Caki2 (cell line): ENCODE results near the gene GLG1. TPM values are rescaled to one million over a fixed set of nuclear protein-coding genes. Genes with fewer than 3 reads are reported as not detected.

Experiments
- DNase-seq: peaks from one replicate; pipeline ENCODE4 v3.0.0-alpha.2; 2015; ENCODE audit warnings: low read depth
- in situ Hi-C: cut with HindIII; loops from 2 replicates; pipeline ENCODE4 v1.10.0; 2016; ENCODE audit warnings: low sequenced_read_pairs, low pct_unique_long_range_greater_than_20kb, mixed read lengths
- total RNA-seq: library from RNA; depleted of rRNA; stranded (reverse); fragments of >200 nt; shearing (Covaris generic); gene quantifications from 2 replicates; pipeline ENCODE4 v1.2.3, GENCODE V29; 2014; ENCODE audit warnings: low replicate concordance

GLG1 gene
- total RNA-seq, 1 experiment from 2014 or later, result 47.5 TPM

GRCh38 chr16:74503412-74503811 lies 103.5 kb downstream of the GLG1 start:
- peak; percentile 30 for DNase-seq
- in situ Hi-C loops, result no loop called here

DNA sequence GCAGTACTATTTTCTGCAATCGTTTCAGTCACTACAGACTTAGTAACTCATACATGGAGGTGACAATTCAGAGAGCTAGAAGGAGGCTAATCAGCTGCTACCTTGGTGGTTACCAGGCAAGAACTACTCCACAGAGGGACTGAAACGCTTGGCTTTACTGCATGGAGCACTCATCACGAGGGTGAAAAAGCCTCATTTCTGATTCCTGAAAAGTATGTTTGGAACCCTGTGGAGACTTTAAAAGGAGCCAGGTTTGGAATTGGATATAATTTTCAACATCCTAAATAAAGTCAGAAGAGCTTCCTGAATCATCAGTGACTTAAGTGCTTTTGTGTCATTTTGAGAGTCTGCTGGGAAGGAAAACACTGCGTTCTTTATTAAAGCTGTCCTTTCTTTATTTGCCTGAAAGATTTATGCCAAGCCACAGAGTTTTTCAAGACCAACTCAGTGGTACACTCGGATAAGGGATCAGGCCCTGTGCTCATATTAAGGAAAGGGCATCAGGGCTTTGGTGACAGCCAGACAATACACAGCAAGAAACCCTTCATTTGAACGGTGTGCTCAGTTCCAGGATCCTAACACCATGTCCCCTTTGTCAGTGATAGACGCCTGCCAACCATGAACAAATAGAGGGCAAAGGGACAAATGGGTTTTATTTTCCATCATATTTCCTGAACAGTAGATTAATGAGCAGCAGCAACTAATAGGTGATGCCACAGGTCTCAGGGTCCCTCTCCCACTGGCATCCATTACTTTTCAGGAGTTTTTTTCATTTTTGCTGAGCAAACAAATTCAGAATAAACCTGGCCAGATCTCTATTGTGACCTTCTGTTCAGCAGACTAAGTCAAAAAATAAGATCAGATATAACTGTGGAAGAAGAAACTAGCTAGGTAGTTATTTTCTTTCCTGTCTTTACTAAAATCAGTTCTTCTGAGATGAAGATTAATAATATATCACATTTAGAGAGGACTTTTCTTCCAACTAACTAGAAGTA lies 105.1 kb downstream of the GLG1 start:
- in situ Hi-C loops, result no loop called here
- no peak for DNase-seq

DNA sequence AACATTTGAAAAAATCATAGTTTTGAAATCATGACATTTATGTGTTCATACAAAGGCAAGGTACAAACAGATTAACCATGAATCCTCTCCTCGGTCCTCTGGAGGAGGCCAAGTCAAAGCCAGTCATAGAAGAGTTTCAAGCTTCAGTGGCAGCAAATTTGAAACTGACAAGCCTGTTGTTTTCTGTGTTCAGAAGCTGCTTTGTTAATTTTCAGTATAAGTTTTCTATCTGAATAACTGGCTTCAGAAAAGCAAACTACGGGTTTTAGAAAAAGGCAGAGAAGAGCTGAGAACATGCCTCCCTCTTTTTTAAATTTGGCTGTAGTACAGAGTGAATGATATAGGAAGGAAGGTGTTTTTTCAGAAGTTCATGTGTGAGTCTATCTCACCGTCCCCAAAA lies 106.0 kb downstream of the GLG1 start:
- DNase-seq, result no peak
- in situ Hi-C loops, result no loop called here

GRCh38 chr16:74499114-74499513 lies 107.8 kb downstream of the GLG1 start:
- in situ Hi-C loops, result no loop called here
- DNase-seq, result no peak

GRCh38 chr16:74497761-74498160 lies 109.2 kb downstream of the GLG1 start:
- DNase-seq, result no peak
- in situ Hi-C loops, result no loop called here

DNA sequence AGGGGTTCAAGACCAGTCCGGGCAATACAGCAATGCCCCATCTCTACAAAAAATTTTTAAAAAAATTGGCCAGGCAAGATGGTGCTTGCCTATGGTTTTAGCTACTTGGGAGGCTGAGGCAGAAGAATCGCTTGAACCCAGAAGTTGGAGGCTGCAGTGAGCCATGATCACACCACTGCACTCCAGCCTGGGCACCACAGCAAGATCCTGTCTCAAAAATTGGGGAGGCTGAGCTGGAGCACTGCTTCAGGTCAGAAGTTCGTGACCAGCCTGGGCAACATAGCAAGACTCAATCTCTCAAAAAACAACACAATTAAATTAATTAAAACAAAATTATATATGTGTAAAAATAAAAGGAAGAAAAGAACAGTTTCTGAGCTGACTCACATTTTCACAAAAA lies 110.9 kb downstream of the GLG1 start:
- in situ Hi-C loops, result no loop called here
- no peak for DNase-seq

GRCh38 chr16:74492976-74493375 lies 113.9 kb downstream of the GLG1 start:
- in situ Hi-C loops, result no loop called here
- DNase-seq, result no peak

GRCh38 chr16:74487634-74488495 lies 119.0 kb downstream of the GLG1 start:
- in situ Hi-C loops, result no loop called here

GRCh38 chr16:74485916-74486315 lies 121.0 kb downstream of the GLG1 start:
- no peak for DNase-seq
- in situ Hi-C loops, result no loop called here

More at GRCh38 chr16:74487634-74488495, 119.0 kb downstream of the GLG1 start:
- DNase-seq, result no peak

GRCh38 chr16:74480150-74481029 lies 126.5 kb downstream of the GLG1 start:
- in situ Hi-C loops, result no loop called here
- peak; percentile 79 for DNase-seq

GRCh38 chr16:74477226-74477625 lies 129.7 kb downstream of the GLG1 start:
- in situ Hi-C loops, result no loop called here
- no peak for DNase-seq

GRCh38 chr16:74474416-74474815 lies 132.5 kb downstream of the GLG1 start:
- no peak for DNase-seq
- in situ Hi-C loops, result no loop called here

DNA sequence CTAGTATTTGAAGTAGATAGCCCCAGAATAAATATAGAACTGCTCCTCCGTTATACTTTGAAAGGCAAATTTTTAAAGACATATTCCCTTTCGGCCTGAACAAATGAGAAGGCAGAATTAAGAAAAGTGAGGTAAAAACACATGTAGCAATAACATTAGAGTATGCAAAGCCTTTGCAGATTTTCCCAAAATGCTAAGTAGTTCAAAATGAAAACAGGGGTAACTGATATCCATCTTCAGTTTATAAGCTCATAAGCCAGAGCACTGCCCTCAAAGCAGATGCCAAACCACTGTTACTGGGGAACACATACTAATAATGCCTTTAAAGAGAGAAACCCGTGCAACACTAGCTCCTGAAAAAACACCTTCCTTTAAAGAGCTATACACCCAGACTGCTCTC lies 134.4 kb downstream of the GLG1 start:
- no peak for DNase-seq
- in situ Hi-C loops, result no loop called here

GRCh38 chr16:74472010-74472409 lies 134.9 kb downstream of the GLG1 start:
- no peak for DNase-seq
- in situ Hi-C loops, result no loop called here

- DNase-seq, result no peak
- in situ Hi-C loops, result no loop called here
These were observed 136.9 kb downstream of the GLG1 start for GRCh38 chr16:74469946-74470478.

DNA sequence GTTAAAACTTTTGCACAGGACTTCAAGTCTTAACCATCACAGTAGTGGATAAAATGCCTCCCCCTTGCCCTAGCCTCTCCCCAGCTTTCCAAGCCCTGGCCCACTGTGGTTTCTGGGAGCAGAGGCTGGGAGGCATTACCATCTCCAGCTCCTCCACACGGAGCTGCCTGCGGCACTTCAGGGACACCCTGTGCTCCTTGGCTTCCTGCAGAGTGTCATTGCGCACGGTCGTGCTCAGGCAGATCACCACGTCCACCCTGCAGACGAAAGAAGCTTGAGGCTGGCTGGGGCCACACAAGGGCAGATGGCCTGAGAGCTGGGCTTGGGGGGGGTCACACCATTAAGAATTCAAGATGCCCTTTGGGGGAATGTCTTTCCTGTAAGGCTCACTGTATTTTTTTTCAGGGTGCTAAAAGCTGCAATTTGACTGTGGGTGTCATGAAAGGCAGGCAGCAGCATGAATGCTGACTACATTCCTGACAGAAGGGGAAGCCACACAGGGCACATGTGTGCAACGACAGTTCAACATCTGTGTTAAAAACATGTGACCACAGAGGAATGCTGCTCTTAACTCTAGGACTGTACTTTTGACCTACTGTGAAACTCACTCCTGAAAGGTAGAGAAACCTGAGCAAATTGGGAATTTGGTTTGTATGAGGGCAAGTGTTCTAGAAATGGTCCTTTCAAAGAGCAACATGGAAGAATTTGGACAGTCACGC lies 137.9 kb downstream of the GLG1 start:
- in situ Hi-C loops, result no loop called here
- DNase-seq, result no peak

GRCh38 chr16:74466872-74467271 lies 140.0 kb downstream of the GLG1 start:
- no peak for DNase-seq
- in situ Hi-C loops, result no loop called here
